ENCODE data around the gene BORCS5. TPM values are rescaled to one million over a fixed set of nuclear protein-coding genes. Genes with fewer than 3 reads are reported as not detected.
"Not testable (repeated sequence)": the region's sequence is repeated elsewhere in the genome, so short reads cannot be mapped to it uniquely, and the experiment has no call there.

Gene BORCS5
- total and polyA plus RNA-seq, 7 donors = 4.3 to 13.3 (median 11.0) TPM

- 52 to 75% (median 57%) methylated on average over 14 of the region's 14 CpGs for WGBS, 3 donors
- peak; percentile 69 to 76 (median 70) for ATAC-seq
- Histone ChIP-seq H3K36me3 (ENCODE audit: insufficient read depth in 1 of 2, low read depth in 1 of 2) (peaks cover 0 to 9% of the 10 kb centered on the region in 2 donors), H3K9me3 (no peaks in the 10 kb centered on the region), H3K4me3 (no peak overlapping the region), H3K4me1 (peaks cover 4% of the 10 kb centered on the region), H3K27ac (no peak overlapping the region), H3K27me3 (ENCODE audit: insufficient read depth in 3 of 3, low read length in 2 of 3) (no peaks in the 10 kb centered on the region)
- no peak for DNase-seq
- intact Hi-C loops (cut with DNase I) = no loop called here
- TF ChIP-seq CTCF (IDR thresholded peaks at IDR 0.05) = no peak
Observed at GRCh38 chr12:12467688-12468261, 110.9 kb downstream of the BORCS5 start.

GRCh38 chr12:12468575-12468974, 111.7 kb downstream of the BORCS5 start:
- H3K4me3 ChIP-seq = no peak overlapping the region
- DNase-seq (no peak), ATAC-seq (no peak)
- 84 to 99% (median 94%) methylated on average over 3 of the region's 3 CpGs for WGBS, 3 donors
- intact Hi-C loops (cut with DNase I) = no loop called here
- no peaks in the 10 kb centered on the region for H3K27me3 ChIP-seq (ENCODE audit: insufficient read depth in 3 of 3, low read length in 2 of 3)
- no peak for TF ChIP-seq CTCF (IDR thresholded peaks at IDR 0.05)
- no peaks in the 10 kb centered on the region for H3K9me3 ChIP-seq
- H3K36me3 ChIP-seq (ENCODE audit: insufficient read depth in 1 of 2, low read depth in 1 of 2) = peaks cover 0 to 14% of the 10 kb centered on the region in 2 donors
- H3K27ac ChIP-seq = no peak overlapping the region
- H3K4me1 ChIP-seq = peaks cover 4% of the 10 kb centered on the region

- ATAC-seq (no peak), DNase-seq (no peak)
- H3K27ac ChIP-seq = no peak overlapping the region
- H3K36me3 ChIP-seq (ENCODE audit: insufficient read depth in 1 of 2, low read depth in 1 of 2) = peaks cover 0 to 16% of the 10 kb centered on the region in 2 donors
- no peaks in the 10 kb centered on the region for H3K27me3 ChIP-seq (ENCODE audit: insufficient read depth in 3 of 3, low read length in 2 of 3)
- H3K9me3 ChIP-seq = no peaks in the 10 kb centered on the region
- H3K4me3 ChIP-seq = no peak overlapping the region
- TF ChIP-seq CTCF (IDR thresholded peaks at IDR 0.05) = no peak
- 88 to 95% (median 92%) methylated on average over 7 of the region's 7 CpGs for WGBS, 3 donors
- peaks cover 4% of the 10 kb centered on the region for H3K4me1 ChIP-seq
- intact Hi-C loops (cut with DNase I) = no loop called here
Observed at GRCh38 chr12:12469386-12469785, 112.5 kb downstream of the BORCS5 start.

GRCh38 chr12:12470751-12471306, 114.0 kb downstream of the BORCS5 start:
- intact Hi-C loops (cut with DNase I) = no loop called here
- 73 to 80% (median 77%) methylated on average over 7 of the region's 7 CpGs for WGBS, 3 donors

GRCh38 chr12:12471982-12472961, 115.4 kb downstream of the BORCS5 start:
- H3K4me3 ChIP-seq; DNase-seq; H3K27me3 ChIP-seq (ENCODE audit: insufficient read depth in 3 of 3, low read length in 2 of 3); H3K9me3 ChIP-seq; H3K27ac ChIP-seq; ATAC-seq; H3K4me1 ChIP-seq; intact Hi-C loops (cut with DNase I): not testable (repeated sequence)
- H3K36me3 ChIP-seq (ENCODE audit: insufficient read depth in 1 of 2, low read depth in 1 of 2) = peaks cover 0 to 28% of the 10 kb centered on the region in 2 donors
- 86 to 89% (median 88%) methylated on average over 27 to 37 of the region's 37 CpGs for WGBS, 3 donors

More at GRCh38 chr12:12470751-12471306, 114.0 kb downstream of the BORCS5 start:
- Histone ChIP-seq H3K9me3 (no peaks in the 10 kb centered on the region), H3K4me1 (peaks cover 4% of the 10 kb centered on the region), H3K27ac (no peak overlapping the region), H3K27me3 (ENCODE audit: insufficient read depth in 3 of 3, low read length in 2 of 3) (no peaks in the 10 kb centered on the region), H3K4me3 (no peak overlapping the region), H3K36me3 (ENCODE audit: insufficient read depth in 1 of 2, low read depth in 1 of 2) (peaks cover 0 to 19% of the 10 kb centered on the region in 2 donors)
- DNase-seq (no peak), ATAC-seq (no peak)
- no peak for TF ChIP-seq CTCF (IDR thresholded peaks at IDR 0.05)

Data from psoas muscle (tissue), 8 donors.